ENCODE measurements around the gene RGS10.
A peak's percentile ranks its signal among the peaks of the same experiment; 100 is the strongest.

Gene RGS10

GRCh38 chr10:119503821-119504220, 38.7 kb downstream of the RGS10 start:
- TF ChIP-seq, protein P1, sequence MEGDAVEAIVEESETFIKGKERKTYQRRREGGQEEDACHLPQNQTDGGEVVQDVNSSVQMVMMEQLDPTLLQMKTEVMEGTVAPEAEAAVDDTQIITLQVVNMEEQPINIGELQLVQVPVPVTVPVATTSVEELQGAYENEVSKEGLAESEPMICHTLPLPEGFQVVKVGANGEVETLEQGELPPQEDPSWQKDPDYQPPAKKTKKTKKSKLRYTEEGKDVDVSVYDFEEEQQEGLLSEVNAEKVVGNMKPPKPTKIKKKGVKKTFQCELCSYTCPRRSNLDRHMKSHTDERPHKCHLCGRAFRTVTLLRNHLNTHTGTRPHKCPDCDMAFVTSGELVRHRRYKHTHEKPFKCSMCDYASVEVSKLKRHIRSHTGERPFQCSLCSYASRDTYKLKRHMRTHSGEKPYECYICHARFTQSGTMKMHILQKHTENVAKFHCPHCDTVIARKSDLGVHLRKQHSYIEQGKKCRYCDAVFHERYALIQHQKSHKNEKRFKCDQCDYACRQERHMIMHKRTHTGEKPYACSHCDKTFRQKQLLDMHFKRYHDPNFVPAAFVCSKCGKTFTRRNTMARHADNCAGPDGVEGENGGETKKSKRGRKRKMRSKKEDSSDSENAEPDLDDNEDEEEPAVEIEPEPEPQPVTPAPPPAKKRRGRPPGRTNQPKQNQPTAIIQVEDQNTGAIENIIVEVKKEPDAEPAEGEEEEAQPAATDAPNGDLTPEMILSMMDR (IDR thresholded peaks at IDR 0.05; ENCODE audit: low read depth, low read length): no peak
- no peaks in the 10 kb centered on the region for H3K9me3 ChIP-seq (ENCODE audit: severe bottlenecking)
- no peak overlapping the region for H3K4me3 ChIP-seq (ENCODE audit: low read depth, low read length)
- peak; percentile 73 for DNase-seq
- H3K27me3 ChIP-seq (ENCODE audit: insufficient read depth, low read depth, severe bottlenecking): no peaks in the 10 kb centered on the region
- H3K27ac ChIP-seq: peak overlapping the region; percentile 57
- H3K36me3 ChIP-seq: peaks cover 10% of the 10 kb centered on the region

DNA sequence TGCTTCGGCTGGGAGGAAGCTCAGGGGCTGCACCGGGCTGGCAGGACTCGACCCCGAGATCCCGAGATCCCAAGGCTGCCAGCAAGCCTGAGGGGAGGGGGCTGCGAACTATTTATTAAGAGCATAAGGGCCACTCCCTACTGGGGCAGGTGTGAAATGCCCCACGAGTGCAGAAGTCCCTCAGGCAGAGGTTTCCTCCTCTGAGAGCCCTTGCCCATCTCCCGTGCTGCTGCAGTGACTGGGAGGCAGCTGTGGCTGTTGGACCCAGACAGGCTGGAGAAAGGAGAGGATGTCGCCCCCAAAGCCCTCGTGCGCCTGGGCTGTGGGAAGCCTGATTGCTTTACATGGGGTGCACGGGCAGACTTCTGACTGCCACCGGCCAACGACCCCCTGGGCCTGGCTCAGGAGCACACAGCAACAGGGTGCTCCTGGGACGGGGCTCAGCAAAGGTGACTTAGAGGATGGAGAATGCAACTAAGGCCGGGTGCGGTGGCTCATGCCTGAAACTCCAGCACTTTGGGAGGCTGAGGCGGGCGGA, 39.8 kb downstream of the RGS10 start:
- no peaks in the 10 kb centered on the region for H3K27me3 ChIP-seq (ENCODE audit: insufficient read depth, low read depth, severe bottlenecking)
- H3K36me3 ChIP-seq: peaks cover 12% of the 10 kb centered on the region
- H3K9me3 ChIP-seq (ENCODE audit: severe bottlenecking): no peaks in the 10 kb centered on the region
- TF ChIP-seq, protein P1 (IDR thresholded peaks at IDR 0.05; ENCODE audit: low read depth, low read length): no peak
- no peak overlapping the region for H3K27ac ChIP-seq
- DNase-seq: no peak
- H3K4me3 ChIP-seq (ENCODE audit: low read depth, low read length): no peak overlapping the region

DNA sequence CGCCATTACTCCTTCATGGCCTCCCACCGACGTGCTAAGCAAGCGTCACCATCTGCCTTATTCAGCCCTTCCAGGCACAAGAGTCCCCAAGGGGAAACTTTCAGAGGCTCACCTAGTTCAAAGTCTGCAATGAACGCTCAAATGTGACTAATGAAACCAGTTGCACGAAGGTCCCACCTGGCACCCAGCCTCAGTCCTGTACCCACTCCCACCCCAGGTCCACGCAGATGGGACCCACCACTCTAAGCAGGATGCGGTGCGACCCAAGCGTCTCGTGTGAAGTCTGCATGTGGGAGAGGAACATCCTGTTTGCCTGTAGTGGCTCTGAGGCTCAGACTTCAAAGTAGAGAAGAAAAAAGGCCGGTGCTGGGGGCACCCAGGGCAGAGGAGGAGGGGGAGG, 40.3 kb downstream of the RGS10 start:
- TF ChIP-seq, protein P1 (IDR thresholded peaks at IDR 0.05; ENCODE audit: low read depth, low read length): no peak
- H3K4me3 ChIP-seq (ENCODE audit: low read depth, low read length): no peak overlapping the region
- no peak for DNase-seq

GRCh38 chr10:119501690-119502089, 40.8 kb downstream of the RGS10 start:
- no peak for DNase-seq
- H3K27me3 ChIP-seq (ENCODE audit: insufficient read depth, low read depth, severe bottlenecking): no peaks in the 10 kb centered on the region
- TF ChIP-seq, protein P1 (IDR thresholded peaks at IDR 0.05; ENCODE audit: low read depth, low read length): no peak
- no peak overlapping the region for H3K4me3 ChIP-seq (ENCODE audit: low read depth, low read length)
- H3K27ac ChIP-seq: no peak overlapping the region
- H3K36me3 ChIP-seq: peaks cover 12% of the 10 kb centered on the region
- no peaks in the 10 kb centered on the region for H3K9me3 ChIP-seq (ENCODE audit: severe bottlenecking)

More for the DNA sequence above, 40.3 kb downstream of the RGS10 start:
- Histone ChIP-seq H3K27ac (no peak overlapping the region), H3K36me3 (peaks cover 12% of the 10 kb centered on the region), H3K27me3 (ENCODE audit: insufficient read depth, low read depth, severe bottlenecking) (no peaks in the 10 kb centered on the region), H3K9me3 (ENCODE audit: severe bottlenecking) (no peaks in the 10 kb centered on the region)

- H3K36me3 ChIP-seq: peaks cover 12% of the 10 kb centered on the region
- H3K9me3 ChIP-seq (ENCODE audit: severe bottlenecking): no peaks in the 10 kb centered on the region
- TF ChIP-seq, protein P1 (IDR thresholded peaks at IDR 0.05; ENCODE audit: low read depth, low read length): no peak
- H3K4me3 ChIP-seq (ENCODE audit: low read depth, low read length): no peak overlapping the region
- no peak for DNase-seq
- no peaks in the 10 kb centered on the region for H3K27me3 ChIP-seq (ENCODE audit: insufficient read depth, low read depth, severe bottlenecking)
- no peak overlapping the region for H3K27ac ChIP-seq
These were observed 41.7 kb downstream of the RGS10 start for GRCh38 chr10:119500821-119501220.

Measured in WERI-Rb-1 (cell line).